Left cardiac atrium (tissue), 4 donors: ENCODE data around the gene IRGQ. TPM values are rescaled to one million over a fixed set of nuclear protein-coding genes. Genes with fewer than 3 reads are reported as not detected.
A peak's percentile ranks its signal among the peaks of the same experiment; 100 is the strongest.
"Not testable (repeated sequence)": the region's sequence is repeated elsewhere in the genome, so short reads cannot be mapped to it uniquely, and the experiment has no call there.

Experiments used
- ATAC-seq, 2 donors: fragments of 200-7000 bp; cut with Tn5 transposase; one replicate each; pipeline ENCODE4 v1.9.1; 2020; ENCODE audit warnings: mild to moderate bottlenecking in 2 of 2, moderate library complexity in 2 of 2
- DNase-seq: peaks from one replicate; pipeline ENCODE4 v3.0.0-alpha.2; 2020
- intact Hi-C, 2 donors: fragments of 100-400 bp; cut with DNase I; formaldehyde crosslinking; loops; one replicate each; pipeline versions ENCODE4 v1.14.1 to v1.15.1; 2022 to 2023
- long read RNA-seq: library from polyadenylated mRNA; unstranded; transcript quantifications from one replicate; pipeline ENCODE4 v2.0.0, GENCODE V29; 2021
- total RNA-seq, 2 donors: library from RNA; stranded (reverse); fragmentation: NEBNext Ultra II Directional; extraction: Animal tissue kit (Norgen Biotek cat#: 25700); gene quantifications; one replicate each; pipeline ENCODE4 v1.2.1, GENCODE V29; 2021
- donor health status: DM: no; HTN: yes; CAD: no.
- donor health status: DM: no; HTN: yes; CAD: no; lungs with severe emphysema.
- donor health status: DM: yes; HTN: yes; CAD: no.
- donor health status: Dilated cardiomyopathy.

Gene IRGQ
- 10 to 100 TPM; 18.3 to 27.8 TPM for total RNA-seq
- long read RNA-seq, full-length matches to known transcripts = 14 of 15 reads
- long read RNA-seq, partial matches to known transcripts = 0 of 15 reads
- long read RNA-seq, other reads (novel, unspliced or antisense) = 1 of 15 reads

- intact Hi-C loops = loop anchor here in 1 of 2 donors (1.0 kb wide), 2 partner anchors 21 to 23 kb away; partner anchors contain the start of genes PINLYP, XRCC1 and ZNF428
- DNase-seq (peak; percentile 100), ATAC-seq (peak; percentile 94 to 96)
These were observed at the start of gene IRGQ, which contains the start of gene ZNF576 for GRCh38 chr19:43595999-43596841. Gene IRGQ, minus strand, starts transcription at chr19:43596134. Its CDS starts 796 bp downstream, at chr19:43595338. Gene ZNF576, plus strand, starts transcription at chr19:43596595. Its CDS starts 514 bp downstream, at chr19:43597109.

GRCh38 chr19:43644181-43644580 lies 48.2 kb upstream of the IRGQ start:
- DNase-seq (no peak), ATAC-seq (no peak)
- intact Hi-C loops = no loop called here

- ATAC-seq = no peak
- DNase-seq = no peak
- intact Hi-C loops = no loop called here
These were observed 47.4 kb upstream of the IRGQ start for GRCh38 chr19:43643326-43643725.

GRCh38 chr19:43642531-43642930 lies 46.6 kb upstream of the IRGQ start:
- intact Hi-C loops = no loop called here
- no peak for DNase-seq

GRCh38 chr19:43641333-43641732 lies 45.4 kb upstream of the IRGQ start:
- intact Hi-C loops = no loop called here
- no peak for ATAC-seq
- DNase-seq = no peak

More at GRCh38 chr19:43642531-43642930, 46.6 kb upstream of the IRGQ start:
- ATAC-seq = no peak

GRCh38 chr19:43640424-43640757 lies 44.5 kb upstream of the IRGQ start:
- ATAC-seq (no peak), DNase-seq (no peak)
- intact Hi-C loops = no loop called here

- intact Hi-C loops = no loop called here
- DNase-seq = no peak
- ATAC-seq = peak; percentile 72 to 83
These were observed 43.8 kb upstream of the IRGQ start, which contains the start of gene CADM4 for GRCh38 chr19:43639519-43640423. Gene CADM4, minus strand, starts transcription at chr19:43639850. Its CDS starts 60 bp downstream, at chr19:43639790.

- no peak for ATAC-seq
- intact Hi-C loops = no loop called here
- no peak for DNase-seq
These were observed 43.1 kb upstream of the IRGQ start for GRCh38 chr19:43638995-43639518.

GRCh38 chr19:43638214-43638994 lies 42.5 kb upstream of the IRGQ start:
- no peak for ATAC-seq
- intact Hi-C loops = no loop called here

GRCh38 chr19:43636121-43636683 lies 40.3 kb upstream of the IRGQ start:
- intact Hi-C loops = no loop called here

More at GRCh38 chr19:43638214-43638994, 42.5 kb upstream of the IRGQ start:
- no peak for DNase-seq

GRCh38 chr19:43635561-43635940 lies 39.6 kb upstream of the IRGQ start:
- intact Hi-C loops, DNase-seq, ATAC-seq: not testable (repeated sequence)

More at GRCh38 chr19:43636121-43636683, 40.3 kb upstream of the IRGQ start:
- ATAC-seq = no peak
- no peak for DNase-seq

- ATAC-seq = no peak
- intact Hi-C loops = no loop called here
- DNase-seq = no peak
These were observed 39.1 kb upstream of the IRGQ start for GRCh38 chr19:43634872-43635560.

GRCh38 chr19:43634506-43634871 lies 38.6 kb upstream of the IRGQ start:
- intact Hi-C loops = no loop called here
- DNase-seq (no peak), ATAC-seq (no peak)

- intact Hi-C loops = no loop called here
- DNase-seq (no peak), ATAC-seq (no peak)
These were observed 38.1 kb upstream of the IRGQ start for GRCh38 chr19:43634068-43634467.

GRCh38 chr19:43633520-43633919 lies 37.6 kb upstream of the IRGQ start:
- ATAC-seq (no peak), DNase-seq (no peak)
- intact Hi-C loops = no loop called here

GRCh38 chr19:43631491-43631890 lies 35.6 kb upstream of the IRGQ start:
- intact Hi-C loops = no loop called here
- no peak for ATAC-seq
- no peak for DNase-seq

- DNase-seq = no peak
These were observed 32.9 kb upstream of the IRGQ start for GRCh38 chr19:43628646-43629326.

More at GRCh38 chr19:43628646-43629326, 32.9 kb upstream of the IRGQ start:
- ATAC-seq = no peak
- intact Hi-C loops = no loop called here
